ENCODE measurements around the gene C19orf33.
A peak's percentile ranks its signal among the peaks of the same experiment; 100 is the strongest.
"Not testable (repeated sequence)": the region's sequence is repeated elsewhere in the genome, so short reads cannot be mapped to it uniquely, and the experiment has no call there.

The C19orf33 gene

DNA sequence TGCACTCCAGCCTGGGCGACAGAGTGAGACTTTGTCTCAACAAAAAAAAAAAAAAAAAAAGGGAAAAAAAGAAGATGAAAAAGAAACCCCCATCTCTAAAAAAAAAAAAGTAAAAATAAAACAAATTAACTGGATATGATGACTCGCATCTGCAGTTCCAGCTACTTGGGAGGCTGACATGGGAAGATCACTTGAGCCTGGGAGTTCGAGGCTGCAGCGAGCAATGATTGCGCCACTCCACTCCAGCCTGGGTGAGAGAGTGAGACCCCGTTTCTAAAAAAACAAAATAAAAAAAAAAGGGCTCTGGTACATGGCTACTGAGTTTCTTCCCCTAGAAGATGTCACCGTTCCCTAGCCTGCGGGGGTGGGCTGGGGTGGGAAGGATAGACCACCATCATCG is 29.2 kb downstream of the C19orf33 start:
- in situ Hi-C loops (cut with MboI; ENCODE audit: low pct_unique_long_range_greater_than_20kb, low sequenced_read_pairs, unreplicated experiment) = loop anchor here (5.0 to 25.0 kb wide), 2 partner anchors 81 to 421 kb away; partner anchors contain the start of genes SIPA1L3 and WDR87
- DNase-seq (ENCODE audit: low spot score) = no peak
- TF ChIP-seq, protein P1, sequence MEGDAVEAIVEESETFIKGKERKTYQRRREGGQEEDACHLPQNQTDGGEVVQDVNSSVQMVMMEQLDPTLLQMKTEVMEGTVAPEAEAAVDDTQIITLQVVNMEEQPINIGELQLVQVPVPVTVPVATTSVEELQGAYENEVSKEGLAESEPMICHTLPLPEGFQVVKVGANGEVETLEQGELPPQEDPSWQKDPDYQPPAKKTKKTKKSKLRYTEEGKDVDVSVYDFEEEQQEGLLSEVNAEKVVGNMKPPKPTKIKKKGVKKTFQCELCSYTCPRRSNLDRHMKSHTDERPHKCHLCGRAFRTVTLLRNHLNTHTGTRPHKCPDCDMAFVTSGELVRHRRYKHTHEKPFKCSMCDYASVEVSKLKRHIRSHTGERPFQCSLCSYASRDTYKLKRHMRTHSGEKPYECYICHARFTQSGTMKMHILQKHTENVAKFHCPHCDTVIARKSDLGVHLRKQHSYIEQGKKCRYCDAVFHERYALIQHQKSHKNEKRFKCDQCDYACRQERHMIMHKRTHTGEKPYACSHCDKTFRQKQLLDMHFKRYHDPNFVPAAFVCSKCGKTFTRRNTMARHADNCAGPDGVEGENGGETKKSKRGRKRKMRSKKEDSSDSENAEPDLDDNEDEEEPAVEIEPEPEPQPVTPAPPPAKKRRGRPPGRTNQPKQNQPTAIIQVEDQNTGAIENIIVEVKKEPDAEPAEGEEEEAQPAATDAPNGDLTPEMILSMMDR (IDR thresholded peaks at IDR 0.05; ENCODE audit: extremely low read depth, insufficient read depth, missing control alignments) = no peak

DNA sequence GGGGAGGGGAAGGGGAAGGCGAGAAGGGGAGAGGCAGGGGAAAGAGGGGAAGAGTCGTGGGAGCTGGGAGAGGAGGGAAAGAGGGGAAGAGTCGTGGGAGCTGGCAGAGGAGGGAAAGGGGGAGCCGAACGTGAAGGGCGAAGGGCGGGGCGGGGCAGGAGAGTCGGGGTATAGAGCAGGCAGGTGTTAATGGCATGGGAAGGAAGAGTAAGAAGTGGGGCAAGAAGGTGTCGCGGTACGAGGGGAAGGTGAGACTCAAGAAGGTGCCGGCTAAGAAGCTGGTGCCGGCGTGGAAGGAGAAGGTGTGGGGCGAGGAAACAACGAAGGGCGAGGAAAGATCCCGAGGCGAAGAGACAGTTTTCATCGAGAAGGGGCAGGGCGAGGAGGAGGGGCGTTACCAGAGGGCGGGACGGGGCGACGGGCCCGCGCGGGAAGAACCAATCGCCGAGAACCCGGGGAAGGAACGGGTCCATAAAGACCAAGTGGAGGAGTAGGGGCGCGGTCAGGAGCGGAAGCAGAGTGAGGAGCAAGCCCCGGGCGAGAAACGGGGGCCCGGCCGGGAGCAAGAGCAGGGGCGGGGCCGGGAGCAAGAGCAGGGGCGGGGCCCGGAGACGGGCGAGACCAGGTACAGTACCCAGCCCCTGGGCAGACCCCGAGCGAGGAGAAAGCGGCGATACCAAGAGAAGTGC is 32.0 kb downstream of the C19orf33 start:
- TF ChIP-seq, protein P1 (IDR thresholded peaks at IDR 0.05; ENCODE audit: extremely low read depth, insufficient read depth, missing control alignments) = no peak
- peak; percentile 93 for DNase-seq (ENCODE audit: low spot score)
- in situ Hi-C loops (cut with MboI; ENCODE audit: low pct_unique_long_range_greater_than_20kb, low sequenced_read_pairs, unreplicated experiment) = loop anchor here (25.0 kb wide), 1 partner anchor 424 kb away; the partner anchor contains the start of genes SIPA1L3 and WDR87

DNA sequence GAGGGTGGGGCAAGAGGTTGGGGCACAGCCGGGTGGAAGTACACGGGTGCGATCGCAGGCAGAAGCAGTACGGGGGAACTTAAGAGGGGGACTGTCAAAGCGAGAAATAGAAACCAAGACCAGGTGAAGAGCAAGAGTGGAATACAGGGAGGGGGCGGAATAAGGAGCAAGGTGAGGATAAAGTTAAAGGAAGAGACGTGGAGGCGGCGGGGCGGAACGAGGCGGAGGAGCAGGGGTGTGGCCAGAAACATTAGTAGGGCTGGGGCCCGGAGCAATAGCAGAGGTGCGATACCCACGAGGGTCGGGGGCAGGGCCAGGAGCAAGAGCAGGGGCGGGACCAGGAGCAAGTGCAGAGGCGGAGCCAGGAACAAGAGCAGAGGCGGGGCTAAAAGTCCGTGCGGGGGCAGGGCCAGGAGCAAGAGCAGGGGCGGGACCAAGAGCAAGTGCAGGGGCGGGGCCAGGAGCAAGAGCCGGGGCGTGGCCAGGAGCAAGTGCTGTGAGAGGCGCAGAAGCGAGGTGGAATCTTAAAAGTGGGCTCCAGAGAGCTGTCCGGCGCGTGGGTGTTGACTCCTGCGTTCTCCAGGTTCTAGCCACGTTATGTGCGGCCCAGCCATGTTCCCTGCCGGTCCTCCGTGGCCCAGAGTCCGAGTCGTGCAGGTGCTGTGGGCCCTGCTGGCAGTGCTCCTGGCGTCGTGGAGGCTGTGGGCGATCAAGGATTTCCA is 32.7 kb downstream of the C19orf33 start:
- DNase-seq (ENCODE audit: low spot score) = peak; percentile 94
- in situ Hi-C loops (cut with MboI; ENCODE audit: low pct_unique_long_range_greater_than_20kb, low sequenced_read_pairs, unreplicated experiment) = loop anchor here (25.0 kb wide), 1 partner anchor 424 kb away; the partner anchor contains the start of genes SIPA1L3 and WDR87
- TF ChIP-seq, protein P1 (IDR thresholded peaks at IDR 0.05; ENCODE audit: extremely low read depth, insufficient read depth, missing control alignments) = no peak

DNA sequence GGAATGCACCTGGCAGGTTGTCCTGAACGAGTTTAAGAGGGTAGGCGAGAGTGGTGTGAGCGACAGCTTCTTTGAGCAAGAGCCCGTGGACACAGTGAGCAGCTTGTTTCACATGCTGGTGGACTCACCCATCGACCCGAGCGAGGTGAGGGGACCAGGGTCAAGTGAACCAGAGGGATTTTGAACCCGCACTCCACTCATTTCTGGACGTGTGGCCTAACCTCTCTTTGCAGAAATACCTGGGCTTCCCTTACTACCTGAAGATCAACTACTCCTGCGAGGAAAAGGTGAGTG is 33.3 kb downstream of the C19orf33 start:
- in situ Hi-C loops (cut with MboI; ENCODE audit: low pct_unique_long_range_greater_than_20kb, low sequenced_read_pairs, unreplicated experiment) = loop anchor here (25.0 kb wide), 1 partner anchor 425 kb away; the partner anchor contains the start of genes SIPA1L3 and WDR87
- no peak for DNase-seq (ENCODE audit: low spot score)
- TF ChIP-seq, protein P1 (IDR thresholded peaks at IDR 0.05; ENCODE audit: extremely low read depth, insufficient read depth, missing control alignments) = no peak

DNA sequence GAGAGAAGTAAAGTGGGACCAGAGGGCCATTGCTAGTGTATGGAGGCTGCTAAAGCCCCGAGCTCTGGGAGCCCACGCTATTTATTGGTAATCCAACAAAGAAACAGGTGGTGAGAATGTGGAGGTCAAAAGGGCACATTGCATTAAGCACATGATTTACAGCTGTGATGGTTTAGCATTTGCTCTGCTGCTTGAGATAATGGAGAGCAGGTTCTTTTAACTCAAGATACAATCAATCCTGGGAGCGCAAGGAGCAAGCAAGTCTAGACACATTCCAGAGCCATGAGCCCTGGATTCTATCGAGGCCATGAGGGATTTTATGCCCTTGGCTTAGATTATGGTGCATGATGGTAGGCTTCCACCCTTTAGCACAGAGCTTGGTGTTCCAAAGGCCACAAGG is 35.0 kb downstream of the C19orf33 start:
- DNase-seq (ENCODE audit: low spot score) = not testable (repeated sequence)
- in situ Hi-C loops (cut with MboI; ENCODE audit: low pct_unique_long_range_greater_than_20kb, low sequenced_read_pairs, unreplicated experiment) = loop anchor here (25.0 kb wide), 1 partner anchor 427 kb away; the partner anchor contains the start of genes SIPA1L3 and WDR87

DNA sequence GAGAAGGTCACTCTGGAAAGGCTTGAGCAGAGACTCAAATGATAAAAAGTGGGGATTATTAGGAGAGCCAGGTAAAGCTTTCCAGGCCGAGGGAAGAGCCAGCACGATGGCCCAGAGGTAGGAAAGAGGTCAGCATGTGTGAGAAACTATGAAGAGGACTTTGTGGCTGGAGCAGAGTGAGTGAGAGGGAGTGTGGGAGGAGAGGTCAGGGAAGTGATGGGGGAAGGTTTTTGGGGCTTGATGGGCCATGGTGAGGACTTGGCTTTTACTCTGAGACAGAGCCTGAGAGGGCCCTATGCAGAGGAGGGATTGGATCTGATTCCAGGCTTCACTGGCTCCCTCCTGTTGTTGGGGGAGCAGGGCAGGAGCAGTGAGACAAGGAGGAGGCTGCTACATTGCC is 36.9 kb downstream of the C19orf33 start:
- DNase-seq (ENCODE audit: low spot score) = no peak
- in situ Hi-C loops (cut with MboI; ENCODE audit: low pct_unique_long_range_greater_than_20kb, low sequenced_read_pairs, unreplicated experiment) = loop anchor here (25.0 kb wide), 1 partner anchor 429 kb away; the partner anchor contains the start of genes SIPA1L3 and WDR87
- TF ChIP-seq, protein P1 (IDR thresholded peaks at IDR 0.05; ENCODE audit: extremely low read depth, insufficient read depth, missing control alignments) = no peak

DNA sequence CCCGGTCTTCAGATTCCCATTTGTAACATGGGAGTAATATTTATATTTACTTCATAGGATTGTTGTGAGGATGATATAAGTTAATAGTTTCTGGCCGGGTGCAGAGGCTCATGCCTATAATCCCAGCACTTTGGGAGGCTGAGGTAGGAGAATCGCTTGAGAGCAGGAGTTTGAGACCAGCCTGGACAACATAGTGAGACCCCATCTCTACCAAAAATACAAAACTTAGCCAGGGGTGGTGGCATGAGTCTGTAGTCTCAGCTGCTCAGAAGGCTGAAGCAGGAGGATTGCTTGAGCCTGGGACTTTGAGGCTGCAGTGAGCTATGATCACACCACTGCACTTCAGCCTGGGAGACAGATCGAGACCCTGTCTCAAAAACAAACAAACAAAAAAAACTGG is 42.8 kb downstream of the C19orf33 start:
- TF ChIP-seq, protein P1 (IDR thresholded peaks at IDR 0.05; ENCODE audit: extremely low read depth, insufficient read depth, missing control alignments) = no peak

More for the DNA sequence above, 42.8 kb downstream of the C19orf33 start:
- no peak for DNase-seq (ENCODE audit: low spot score)
- in situ Hi-C loops (cut with MboI; ENCODE audit: low pct_unique_long_range_greater_than_20kb, low sequenced_read_pairs, unreplicated experiment) = loop anchor here (25.0 kb wide), 1 partner anchor 435 kb away; the partner anchor contains the start of genes SIPA1L3 and WDR87

Data from GM13977 (cell line).